Measurements from ENCODE around the gene HYAL3. TPM values are rescaled to one million over a fixed set of nuclear protein-coding genes. Genes with fewer than 3 reads are reported as not detected.

Gene HYAL3
- not detected for total RNA-seq

- peak; percentile 96 to 100 for DNase-seq (ENCODE audit: low spot score in 2 of 2)
- Histone ChIP-seq H3K4me3 (peak within 1 kb of the TSS; percentile 85 to 89), H3K4me1 (peaks cover 13 to 19% of the 10 kb centered on the region in 2 donors), H3K9me3 (no peaks in the 10 kb centered on the region), H3K27me3 (no peaks in the 10 kb centered on the region), H3K27ac (peak within 1 kb of the TSS; percentile 90 to 91), H3K36me3 (peaks cover 0 to 10% of the 10 kb centered on the region in 2 donors)
- intact Hi-C loops (cut with DNase I): loop anchor here (1.0 to 2.0 kb wide), 2 partner anchors 22 to 34 kb away; no protein-coding TSS in a partner anchor
- peak; percentile 30 to 58 (median 39) for TF ChIP-seq CTCF (IDR thresholded peaks at IDR 0.05)
Observed at GRCh38 chr3:50298836-50299637, at the start of gene HYAL3, which contains the start of gene NAA80. Gene HYAL3, minus strand, starts transcription at chr3:50299405. Its CDS starts 3,803 bp downstream, at chr3:50295602. Gene NAA80, minus strand, starts transcription at chr3:50299405. Its CDS starts 1,942 bp downstream, at chr3:50297463.

- peaks cover 19 to 26% of the 10 kb centered on the region in 2 donors for H3K4me1 ChIP-seq
- H3K4me3 ChIP-seq: no peak overlapping the region
- peaks cover 0 to 13% of the 10 kb centered on the region in 2 donors for H3K36me3 ChIP-seq
- peak; percentile 28 to 54 (median 39) for TF ChIP-seq CTCF (IDR thresholded peaks at IDR 0.05)
- intact Hi-C loops (cut with DNase I): loop anchor here (1.0 kb wide), 1 partner anchor 195 kb away; no protein-coding TSS in a partner anchor
- peak overlapping the region in 1 of 2 donors; percentile 42 for H3K27ac ChIP-seq
- DNase-seq (ENCODE audit: low spot score in 2 of 2): peak in 1 of 2 donors; percentile 80
- H3K9me3 ChIP-seq: no peaks in the 10 kb centered on the region
- no peaks in the 10 kb centered on the region for H3K27me3 ChIP-seq
Observed at GRCh38 chr3:50347187-50347813, 48.1 kb upstream of the HYAL3 start.

GRCh38 chr3:50345586-50346234 lies 46.5 kb upstream of the HYAL3 start, which contains the start of gene ZMYND10:
Gene ZMYND10, minus strand, starts transcription at chr3:50345732. Its CDS starts 153 bp downstream, at chr3:50345579.
- no peaks in the 10 kb centered on the region for H3K9me3 ChIP-seq
- intact Hi-C loops (cut with DNase I): no loop called here
- peak within 1 kb of the TSS; percentile 43 to 63 for H3K4me3 ChIP-seq
- no peaks in the 10 kb centered on the region for H3K27me3 ChIP-seq
- TF ChIP-seq CTCF (IDR thresholded peaks at IDR 0.05): no peak
- H3K4me1 ChIP-seq: peaks cover 15 to 25% of the 10 kb centered on the region in 2 donors
- no peak for DNase-seq (ENCODE audit: low spot score in 2 of 2)
- peaks cover 0 to 13% of the 10 kb centered on the region in 2 donors for H3K36me3 ChIP-seq
- no peak within 1 kb of the TSS for H3K27ac ChIP-seq

GRCh38 chr3:50345008-50345407 lies 45.8 kb upstream of the HYAL3 start:
- Histone ChIP-seq H3K27ac (no peak overlapping the region), H3K4me3 (peak overlapping the region; percentile 43 to 63), H3K9me3 (no peaks in the 10 kb centered on the region), H3K36me3 (peaks cover 0 to 13% of the 10 kb centered on the region in 2 donors), H3K4me1 (peaks cover 20 to 31% of the 10 kb centered on the region in 2 donors), H3K27me3 (no peaks in the 10 kb centered on the region)
- TF ChIP-seq CTCF (IDR thresholded peaks at IDR 0.05): no peak
- intact Hi-C loops (cut with DNase I): no loop called here
- no peak for DNase-seq (ENCODE audit: low spot score in 2 of 2)
